ENCODE measurements around the gene CALHM2. TPM values are rescaled to one million over a fixed set of nuclear protein-coding genes. Genes with fewer than 3 reads are reported as not detected.

Gene CALHM2
- total and polyA plus RNA-seq, 2 donors (not counting 1 experiment from before 2014, with no cell fraction given): 16.3 to 42.8 TPM

GRCh38 chr10:103475437-103475836, 23.3 kb upstream of the CALHM2 start:
- Histone ChIP-seq H3K9me3 (ENCODE audit: control extremely low read depth in 1 of 3, control insufficient read depth in 2 of 3, insufficient read depth in 1 of 3, low read length in 2 of 3) (peaks cover 0 to 6% (median 0%) of the 10 kb centered on the region in 3 donors), H3K4me1 (ENCODE audit: control insufficient read depth in 2 of 2, insufficient read depth in 2 of 2, low read length in 2 of 2) (peaks cover 28 to 43% of the 10 kb centered on the region in 2 donors), H4K20me1 (ENCODE audit: control insufficient read depth, insufficient read depth, low read length, poor library complexity, severe bottlenecking) (no peaks in the 10 kb centered on the region), H3K27ac (ENCODE audit: low read length in 2 of 2) (no peak overlapping the region), H3K4me2 (replicated peaks; ENCODE audit: low read depth, low read length, poor library complexity, severe bottlenecking) (no peak overlapping the region), H3K36me3 (replicated peaks in 1 of 2; ENCODE audit: control extremely low read depth in 1 of 2, control insufficient read depth in 1 of 2, extremely low read depth in 1 of 2, insufficient read depth in 2 of 2, low read length in 1 of 2) (no peaks in the 10 kb centered on the region), H3K4me3 (ENCODE audit: control extremely low read depth in 1 of 5, extremely low read depth in 1 of 5, insufficient read depth in 1 of 5, low read depth in 2 of 5, low read length in 4 of 5) (no peak overlapping the region), H3K79me2 (ENCODE audit: control insufficient read depth, insufficient read depth, low read length) (no peaks in the 10 kb centered on the region), H3K27me3 (replicated peaks in 1 of 4; ENCODE audit: control extremely low read depth in 1 of 4, control insufficient read depth in 3 of 4, insufficient read depth in 4 of 4, low read length in 3 of 4) (no peaks in the 10 kb centered on the region), H3K9ac (ENCODE audit: low read length) (no peak overlapping the region), H2AFZ (ENCODE audit: insufficient read depth, low read depth, low read length, poor library complexity, severe bottlenecking) (no peak overlapping the region)
- peaks cover 42% of the 10 kb centered on the region for H3K4me1 Mint-ChIP-seq
- ATAC-seq (ENCODE audit: low read depth) (no peak), DNase-seq (no peak)
- no peak overlapping the region for H3K4me3 Mint-ChIP-seq
- CTCF ChIA-PET: interaction anchor here (0.9 to 8.0 kb wide), 6 partner anchors 11 to 63 kb away, joined by 3 to 138 read pairs (median 8); partner anchors contain the start of gene CALHM2
- H3K27me3 Mint-ChIP-seq: no peaks in the 10 kb centered on the region
- TF ChIP-seq, protein P1, sequence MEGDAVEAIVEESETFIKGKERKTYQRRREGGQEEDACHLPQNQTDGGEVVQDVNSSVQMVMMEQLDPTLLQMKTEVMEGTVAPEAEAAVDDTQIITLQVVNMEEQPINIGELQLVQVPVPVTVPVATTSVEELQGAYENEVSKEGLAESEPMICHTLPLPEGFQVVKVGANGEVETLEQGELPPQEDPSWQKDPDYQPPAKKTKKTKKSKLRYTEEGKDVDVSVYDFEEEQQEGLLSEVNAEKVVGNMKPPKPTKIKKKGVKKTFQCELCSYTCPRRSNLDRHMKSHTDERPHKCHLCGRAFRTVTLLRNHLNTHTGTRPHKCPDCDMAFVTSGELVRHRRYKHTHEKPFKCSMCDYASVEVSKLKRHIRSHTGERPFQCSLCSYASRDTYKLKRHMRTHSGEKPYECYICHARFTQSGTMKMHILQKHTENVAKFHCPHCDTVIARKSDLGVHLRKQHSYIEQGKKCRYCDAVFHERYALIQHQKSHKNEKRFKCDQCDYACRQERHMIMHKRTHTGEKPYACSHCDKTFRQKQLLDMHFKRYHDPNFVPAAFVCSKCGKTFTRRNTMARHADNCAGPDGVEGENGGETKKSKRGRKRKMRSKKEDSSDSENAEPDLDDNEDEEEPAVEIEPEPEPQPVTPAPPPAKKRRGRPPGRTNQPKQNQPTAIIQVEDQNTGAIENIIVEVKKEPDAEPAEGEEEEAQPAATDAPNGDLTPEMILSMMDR (IDR thresholded peaks at IDR 0.05): no peak
- no peak for TF ChIP-seq EZH2 (IDR thresholded peaks at IDR 0.05; ENCODE audit: borderline replicate concordance, insufficient read depth, low read depth, low read length, poor library complexity, severe bottlenecking)
- H3K27ac Mint-ChIP-seq: no peak overlapping the region
- H3K9me3 Mint-ChIP-seq (ENCODE audit: insufficient read depth): no peaks in the 10 kb centered on the region
- POLR2A ChIA-PET: interaction anchor here (1.5 kb wide), 1 partner anchor 23 kb away, joined by 3 read pairs; the partner anchor contains the start of gene CALHM2
- intact Hi-C loops (cut with micrococcal nuclease): no loop called here
- WGBS (ENCODE audit: insufficient coverage): 83% methylated on average over 3 of the region's 4 CpGs

DNA sequence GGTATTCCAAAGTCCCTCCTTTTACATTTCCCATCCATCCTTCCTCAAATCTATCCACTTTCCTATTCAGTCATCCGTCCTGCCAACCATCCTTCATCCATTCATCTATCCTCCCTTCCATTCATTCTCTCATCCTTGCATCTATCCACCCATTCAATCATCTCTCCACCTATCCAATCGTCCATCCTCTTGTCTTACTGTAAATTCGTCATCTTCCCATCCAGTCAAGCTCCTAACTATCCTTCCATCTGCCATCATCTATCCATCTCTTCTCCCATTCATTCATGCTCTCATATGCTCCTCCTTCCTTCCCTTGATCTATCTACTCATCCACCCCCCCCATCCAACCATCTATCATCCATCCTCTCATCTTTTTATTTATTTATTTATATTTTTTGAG, 21.9 kb upstream of the CALHM2 start:
- POLR2A ChIA-PET: interaction anchor here (0.6 to 0.7 kb wide), 2 partner anchors 9 to 69 kb away, joined by 3 to 6 read pairs; no protein-coding TSS in a partner anchor
- H3K4me1 ChIP-seq (ENCODE audit: control insufficient read depth in 2 of 2, insufficient read depth in 2 of 2, low read length in 2 of 2): peaks cover 29 to 47% of the 10 kb centered on the region in 2 donors

More for the DNA sequence above, 21.9 kb upstream of the CALHM2 start:
- Histone ChIP-seq H3K9me3 (ENCODE audit: control extremely low read depth in 1 of 3, control insufficient read depth in 2 of 3, insufficient read depth in 1 of 3, low read length in 2 of 3) (peaks cover 0 to 6% (median 0%) of the 10 kb centered on the region in 3 donors), H3K36me3 (replicated peaks in 1 of 2; ENCODE audit: control extremely low read depth in 1 of 2, control insufficient read depth in 1 of 2, extremely low read depth in 1 of 2, insufficient read depth in 2 of 2, low read length in 1 of 2) (no peaks in the 10 kb centered on the region), H3K27me3 (replicated peaks in 1 of 4; ENCODE audit: control extremely low read depth in 1 of 4, control insufficient read depth in 3 of 4, insufficient read depth in 4 of 4, low read length in 3 of 4) (no peaks in the 10 kb centered on the region), H3K4me3 (ENCODE audit: control extremely low read depth in 1 of 5, extremely low read depth in 1 of 5, insufficient read depth in 1 of 5, low read depth in 2 of 5, low read length in 4 of 5) (no peak overlapping the region), H3K9ac (ENCODE audit: low read length) (no peak overlapping the region), H4K20me1 (ENCODE audit: control insufficient read depth, insufficient read depth, low read length, poor library complexity, severe bottlenecking) (no peaks in the 10 kb centered on the region), H3K4me2 (replicated peaks; ENCODE audit: low read depth, low read length, poor library complexity, severe bottlenecking) (no peak overlapping the region), H2AFZ (ENCODE audit: insufficient read depth, low read depth, low read length, poor library complexity, severe bottlenecking) (no peak overlapping the region), H3K79me2 (ENCODE audit: control insufficient read depth, insufficient read depth, low read length) (no peaks in the 10 kb centered on the region), H3K27ac (ENCODE audit: low read length in 2 of 2) (no peak overlapping the region)
- no peaks in the 10 kb centered on the region for H3K27me3 Mint-ChIP-seq
- no peak for ATAC-seq (ENCODE audit: low read depth)
- TF ChIP-seq, protein P1 (IDR thresholded peaks at IDR 0.05): no peak
- H3K4me3 Mint-ChIP-seq: peak overlapping the region; percentile 2
- H3K4me1 Mint-ChIP-seq: peaks cover 50% of the 10 kb centered on the region
- CTCF ChIA-PET: interaction anchor here (0.5 to 8.0 kb wide), 4 partner anchors 12 to 103 kb away, joined by 3 to 138 read pairs (median 20); partner anchors contain the start of gene CALHM2
- 96% methylated on average over 3 of the region's 3 CpGs for WGBS (ENCODE audit: insufficient coverage)
- peak overlapping the region; percentile 13 for H3K27ac Mint-ChIP-seq
- intact Hi-C loops (cut with micrococcal nuclease): no loop called here
- DNase-seq: no peak
- no peaks in the 10 kb centered on the region for H3K9me3 Mint-ChIP-seq (ENCODE audit: insufficient read depth)

Data from B cell (primary cell).